GM13976 (cell line): Measurements from ENCODE around the gene SNORC.

Experiments
- DNase-seq: peaks from one replicate; pipeline ENCODE4 v3.0.0; 2012; ENCODE audit warnings: low spot score
- in situ Hi-C: fragments of 300-500 bp; cut with MboI; formaldehyde crosslinking; loops from one replicate; pipeline ENCODE4 v1.12.0; 2022; ENCODE audit warnings: low sequenced_read_pairs, mixed read lengths, inconsistent platforms; ENCODE audit not compliant: unreplicated experiment
- TF ChIP-seq, protein P1 (sequence below): IDR thresholded peaks from 2 replicates; pipeline ENCODE4 v1.5.1; 2012; ENCODE audit warnings: borderline replicate concordance, mild to moderate bottlenecking; ENCODE audit not compliant: insufficient read depth; ENCODE audit errors: extremely low read depth, missing control alignments, control extremely low read depth

SNORC gene

DNA sequence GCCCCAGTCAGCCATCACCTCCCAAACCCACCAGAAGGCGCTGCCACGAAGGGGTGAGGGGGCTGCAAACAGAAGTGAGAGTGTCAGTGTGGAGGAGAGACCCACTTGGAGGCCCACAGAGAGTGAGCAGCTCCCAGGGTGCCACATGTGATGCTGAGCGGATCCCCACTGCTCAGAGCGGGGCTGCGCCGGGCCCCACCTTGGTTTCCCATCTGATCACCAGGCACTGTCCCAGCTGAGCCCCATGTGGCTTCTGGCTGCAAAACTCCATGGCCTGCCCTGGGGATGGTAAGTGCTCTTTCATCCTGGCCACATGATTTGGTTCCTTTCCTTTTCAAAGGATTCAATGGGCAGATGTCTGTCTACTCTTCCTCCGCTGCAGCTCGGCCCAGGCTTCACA, 23.8 kb downstream of the SNORC start:
- DNase-seq: no peak
- TF ChIP-seq, protein P1, sequence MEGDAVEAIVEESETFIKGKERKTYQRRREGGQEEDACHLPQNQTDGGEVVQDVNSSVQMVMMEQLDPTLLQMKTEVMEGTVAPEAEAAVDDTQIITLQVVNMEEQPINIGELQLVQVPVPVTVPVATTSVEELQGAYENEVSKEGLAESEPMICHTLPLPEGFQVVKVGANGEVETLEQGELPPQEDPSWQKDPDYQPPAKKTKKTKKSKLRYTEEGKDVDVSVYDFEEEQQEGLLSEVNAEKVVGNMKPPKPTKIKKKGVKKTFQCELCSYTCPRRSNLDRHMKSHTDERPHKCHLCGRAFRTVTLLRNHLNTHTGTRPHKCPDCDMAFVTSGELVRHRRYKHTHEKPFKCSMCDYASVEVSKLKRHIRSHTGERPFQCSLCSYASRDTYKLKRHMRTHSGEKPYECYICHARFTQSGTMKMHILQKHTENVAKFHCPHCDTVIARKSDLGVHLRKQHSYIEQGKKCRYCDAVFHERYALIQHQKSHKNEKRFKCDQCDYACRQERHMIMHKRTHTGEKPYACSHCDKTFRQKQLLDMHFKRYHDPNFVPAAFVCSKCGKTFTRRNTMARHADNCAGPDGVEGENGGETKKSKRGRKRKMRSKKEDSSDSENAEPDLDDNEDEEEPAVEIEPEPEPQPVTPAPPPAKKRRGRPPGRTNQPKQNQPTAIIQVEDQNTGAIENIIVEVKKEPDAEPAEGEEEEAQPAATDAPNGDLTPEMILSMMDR: no peak
- in situ Hi-C loops: no loop called here

DNA sequence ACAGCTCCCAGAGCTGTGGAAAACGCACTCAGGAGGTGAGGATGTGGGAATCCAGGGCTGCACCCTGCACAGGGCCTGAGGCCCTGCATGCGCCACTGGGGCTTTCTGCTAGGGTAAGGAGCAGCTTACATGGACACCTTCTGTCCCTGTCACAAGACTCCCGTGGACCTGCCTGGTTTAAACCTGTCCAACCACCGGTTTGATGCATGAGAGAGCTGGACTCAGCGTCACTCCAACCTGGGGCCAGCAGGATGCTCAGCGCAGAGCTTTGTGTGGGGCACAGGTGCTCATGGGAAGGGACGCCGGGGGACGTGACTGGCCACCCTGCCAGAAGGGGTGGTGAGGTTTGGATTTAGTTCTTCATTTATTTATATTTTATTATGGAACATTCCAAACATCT, 24.2 kb downstream of the SNORC start:
- in situ Hi-C loops: no loop called here
- TF ChIP-seq, protein P1: no peak
- no peak for DNase-seq

DNA sequence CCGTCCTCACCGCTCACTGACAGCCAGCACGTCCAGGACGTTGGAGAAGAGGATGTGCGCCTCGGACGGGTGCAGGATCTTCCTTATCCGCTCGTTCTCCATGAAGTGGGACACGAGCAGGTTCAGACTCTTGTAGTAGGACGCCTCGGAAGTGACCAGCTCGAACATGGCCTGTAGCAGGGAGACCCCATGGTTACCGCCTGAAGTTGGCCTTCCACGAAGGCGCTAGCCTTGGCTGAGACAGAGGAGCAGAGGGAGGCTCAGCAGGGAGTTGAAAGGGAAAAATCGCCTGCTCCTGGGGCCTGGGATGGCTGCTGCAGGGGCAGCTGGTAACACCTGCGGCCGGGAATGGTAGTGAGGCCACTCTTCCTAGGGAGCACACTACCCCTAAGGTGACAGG, 24.7 kb downstream of the SNORC start:
- TF ChIP-seq, protein P1: no peak
- in situ Hi-C loops: no loop called here
- DNase-seq: no peak

DNA sequence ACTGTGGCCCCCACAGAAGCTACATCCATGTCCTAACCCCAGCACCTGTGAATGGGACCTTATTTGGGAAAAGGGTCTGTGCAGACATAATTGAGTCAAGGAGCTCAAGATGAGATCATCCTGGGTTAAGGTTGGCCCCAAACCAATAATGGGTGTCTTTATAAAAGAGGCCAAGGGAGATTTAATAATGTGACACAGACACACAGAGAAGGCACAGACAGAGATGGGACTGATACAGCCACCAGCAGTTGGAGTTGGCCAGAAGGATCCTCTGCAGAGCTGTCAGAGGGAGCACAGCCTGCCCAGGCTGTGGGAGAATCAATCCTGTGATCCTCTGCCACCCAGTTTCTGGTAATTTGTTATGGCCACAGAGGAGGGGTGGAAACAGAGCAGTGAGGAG, 26.0 kb downstream of the SNORC start:
- DNase-seq: no peak
- TF ChIP-seq, protein P1: no peak
- in situ Hi-C loops: no loop called here

DNA sequence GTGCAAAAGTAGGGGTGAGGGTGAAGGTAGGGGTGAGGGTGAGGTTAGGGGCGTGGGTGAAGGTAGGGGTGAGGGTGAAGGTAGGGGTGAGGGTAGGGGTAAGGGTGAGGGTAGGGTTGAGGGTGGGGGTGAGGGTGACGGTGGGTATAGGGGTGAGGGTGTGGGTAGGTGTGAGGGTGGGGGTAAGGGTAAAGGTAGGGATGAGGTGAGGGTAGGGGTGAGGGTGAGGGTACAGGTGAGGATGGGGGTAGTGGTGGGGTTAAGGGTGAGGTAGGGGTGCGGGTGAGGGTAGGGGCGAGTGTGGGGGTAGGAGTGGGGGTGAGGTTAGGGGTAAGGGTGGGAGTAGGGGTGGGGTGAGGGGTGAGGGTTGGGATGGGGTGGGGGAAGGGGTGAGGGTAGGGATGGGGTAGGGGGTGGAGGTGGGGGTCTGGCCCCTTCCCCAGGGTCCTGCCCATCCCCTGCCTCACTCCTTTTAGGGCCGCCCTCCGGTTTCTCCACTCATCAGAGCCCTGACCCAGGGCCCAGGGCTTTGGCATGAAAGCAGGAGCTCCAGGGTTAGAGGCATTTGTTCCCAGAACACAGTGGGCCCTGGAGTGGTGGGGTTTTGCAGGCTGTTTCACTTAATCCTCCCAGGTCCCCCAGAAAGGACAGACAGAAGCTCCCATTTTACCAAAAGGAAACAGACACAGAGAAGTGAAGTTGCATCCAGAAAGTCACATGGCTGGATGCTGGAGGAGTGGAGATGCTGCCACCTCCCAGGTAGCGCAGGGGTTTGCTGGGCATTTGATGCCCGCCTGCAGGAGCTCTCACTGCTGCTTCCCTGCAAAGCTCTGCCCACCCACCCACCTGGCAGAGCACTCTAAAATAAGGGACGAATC, 26.9 kb downstream of the SNORC start:
- TF ChIP-seq, protein P1: no peak
- no peak for DNase-seq
- in situ Hi-C loops: no loop called here

DNA sequence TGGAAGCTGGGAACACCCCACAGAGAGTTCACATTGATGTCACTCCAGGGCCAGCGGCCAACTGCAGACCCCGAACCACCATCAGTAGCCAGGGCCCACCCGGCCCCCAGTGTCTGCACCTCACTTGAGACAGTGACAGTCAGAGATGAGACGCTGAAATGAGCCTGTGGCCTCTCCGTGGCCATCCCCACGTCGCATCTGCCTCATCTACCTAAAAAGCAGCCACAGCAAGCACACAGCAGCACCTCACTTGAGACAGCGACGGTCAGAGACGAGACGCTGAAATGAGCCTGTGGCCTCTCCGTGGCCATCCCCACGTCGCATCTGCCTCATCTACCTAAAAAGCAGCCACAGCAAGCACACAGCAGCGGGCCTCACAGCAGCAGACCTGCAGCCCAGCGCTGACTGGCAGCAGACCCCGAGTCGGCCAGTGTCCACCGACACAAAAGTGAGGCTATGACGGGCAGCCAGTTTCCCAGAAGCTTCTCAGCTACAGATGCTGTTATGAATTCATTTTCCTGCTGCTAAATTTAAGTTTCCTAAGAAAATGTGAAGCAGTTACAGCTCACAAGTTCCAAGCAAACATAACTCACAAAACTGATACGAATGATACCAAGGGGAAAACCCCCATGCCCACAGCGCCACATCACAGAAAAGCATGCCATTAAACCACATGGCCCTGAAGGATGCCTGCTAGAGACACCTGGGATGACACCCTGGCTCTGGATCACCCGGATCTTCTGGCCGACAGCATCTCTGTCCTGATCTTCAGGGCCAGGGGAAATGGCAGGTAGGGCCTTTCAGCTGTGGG, 27.7 kb downstream of the SNORC start:
- no peak for DNase-seq
- TF ChIP-seq, protein P1: no peak
- in situ Hi-C loops: no loop called here
